ENCODE results near the gene TCF3. TPM values are rescaled to one million over a fixed set of nuclear protein-coding genes. Genes with fewer than 3 reads are reported as not detected.

Gene TCF3
- total and polyA plus RNA-seq, 2 donors (not counting 3 experiments of a cell fraction or from before 2014, with no cell fraction given), result 147 to 193 TPM

DNA sequence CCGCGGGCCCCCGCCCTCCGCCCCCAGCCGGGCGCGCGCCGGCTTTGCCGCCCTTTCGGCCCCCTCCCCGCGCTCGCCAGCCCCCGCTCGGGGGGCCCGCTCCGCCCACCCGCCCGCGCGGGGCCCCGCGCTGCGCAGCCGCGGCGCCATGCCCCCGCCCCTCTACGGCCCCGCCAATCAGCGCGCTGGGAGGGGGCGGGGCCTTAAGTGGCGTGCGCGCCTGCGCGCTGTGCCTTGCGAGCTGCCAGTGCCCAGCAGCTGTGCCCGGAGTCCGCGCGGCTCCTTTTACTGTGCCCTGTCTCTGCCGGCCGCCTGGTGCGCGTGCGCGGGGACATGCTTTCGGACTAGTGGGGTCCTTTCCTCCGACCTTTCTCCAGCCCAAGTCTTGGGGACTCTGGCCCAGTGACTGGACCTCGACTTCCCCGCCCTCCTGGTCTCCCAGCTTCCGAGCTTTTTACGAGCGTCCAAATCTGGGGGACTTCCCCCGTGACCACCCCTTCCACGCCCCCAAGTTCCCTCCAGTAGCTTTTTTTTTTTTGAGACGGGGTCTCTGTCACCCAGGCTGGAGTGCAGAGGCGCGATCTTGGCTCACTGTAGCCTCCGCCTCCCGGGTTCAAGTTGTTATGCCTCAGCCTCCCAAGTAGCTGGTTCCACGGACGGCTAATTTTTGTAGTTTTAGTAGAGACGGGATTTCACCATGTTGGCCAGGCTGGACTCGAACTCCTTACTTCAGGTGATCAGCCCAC lies 59.5 kb downstream of the TCF3 start, which contains the start of gene MBD3:
TSS of gene MBD3 (minus strand) at position 111 of the 746 bp plus-strand sequence. CDS start 234 bp downstream, outside the sequence.
- H3K9me1 ChIP-seq (replicated peaks; ENCODE audit: control insufficient read depth, extremely low read depth, insufficient read depth, low read length), result no peaks in the 10 kb centered on the region
- DNase-seq (ENCODE audit: low read depth, low spot score), result peak; percentile 89
- H3K4me2 ChIP-seq (ENCODE audit: insufficient read depth, low read length), result peak within 1 kb of the TSS; percentile 95
- BruUV-seq (replicated peaks), result TSS peak; percentile 14
- dilution Hi-C loops (cut with MboI; ENCODE audit: extremely low pct_ligation_motif_present, low sequenced_read_pairs), result no loop called here
- H3K9me3 ChIP-seq (replicated peaks; ENCODE audit: control insufficient read depth, insufficient read depth, low read length), result no peaks in the 10 kb centered on the region
- intact Hi-C loops (cut with micrococcal nuclease), result loop anchor here (1.0 to 10.0 kb wide), 3 partner anchors 12 to 188 kb away; partner anchors contain the start of genes DAZAP1, GAMT and UQCR11
- H3K27me3 ChIP-seq (ENCODE audit: control insufficient read depth in 2 of 2, insufficient read depth in 2 of 2, low read length in 2 of 2), result no peaks in the 10 kb centered on the region
- H3K4me3 ChIP-seq (replicated peaks in 1 of 3; ENCODE audit: insufficient read depth in 1 of 3, low read depth in 1 of 3, low read length in 3 of 3), result peak within 1 kb of the TSS; percentile 89 to 99 (median 99)
- H3K27ac ChIP-seq (ENCODE audit: insufficient read depth, low read depth, low read length), result peak within 1 kb of the TSS; percentile 88
- peak; percentile 93 for FAIRE-seq
- ChIA-PET POLR2A (interaction anchor here (0.8 kb wide), 1 partner anchor 26 kb away, joined by 6 read pairs; no protein-coding TSS in a partner anchor), CTCF (interaction anchor here (0.9 to 1.6 kb wide), 3 partner anchors 12 to 51 kb away, joined by 3 to 7 read pairs (median 4); partner anchors contain the start of gene UQCR11)
- peaks cover 40% of the 10 kb centered on the region for H3K79me2 ChIP-seq (ENCODE audit: control insufficient read depth, insufficient read depth, low read length)
- peak within 1 kb of the TSS; percentile 96 for H2AFZ ChIP-seq (ENCODE audit: low read depth, low read length)
- H3K9ac ChIP-seq (replicated peaks; ENCODE audit: extremely low read depth, insufficient read depth, low read length), result peak within 1 kb of the TSS; percentile 100
- no peak for TF ChIP-seq EZH2 (IDR thresholded peaks at IDR 0.05; ENCODE audit: borderline replicate concordance, low read depth, low read length, severe bottlenecking)
- TF ChIP-seq, protein P1, sequence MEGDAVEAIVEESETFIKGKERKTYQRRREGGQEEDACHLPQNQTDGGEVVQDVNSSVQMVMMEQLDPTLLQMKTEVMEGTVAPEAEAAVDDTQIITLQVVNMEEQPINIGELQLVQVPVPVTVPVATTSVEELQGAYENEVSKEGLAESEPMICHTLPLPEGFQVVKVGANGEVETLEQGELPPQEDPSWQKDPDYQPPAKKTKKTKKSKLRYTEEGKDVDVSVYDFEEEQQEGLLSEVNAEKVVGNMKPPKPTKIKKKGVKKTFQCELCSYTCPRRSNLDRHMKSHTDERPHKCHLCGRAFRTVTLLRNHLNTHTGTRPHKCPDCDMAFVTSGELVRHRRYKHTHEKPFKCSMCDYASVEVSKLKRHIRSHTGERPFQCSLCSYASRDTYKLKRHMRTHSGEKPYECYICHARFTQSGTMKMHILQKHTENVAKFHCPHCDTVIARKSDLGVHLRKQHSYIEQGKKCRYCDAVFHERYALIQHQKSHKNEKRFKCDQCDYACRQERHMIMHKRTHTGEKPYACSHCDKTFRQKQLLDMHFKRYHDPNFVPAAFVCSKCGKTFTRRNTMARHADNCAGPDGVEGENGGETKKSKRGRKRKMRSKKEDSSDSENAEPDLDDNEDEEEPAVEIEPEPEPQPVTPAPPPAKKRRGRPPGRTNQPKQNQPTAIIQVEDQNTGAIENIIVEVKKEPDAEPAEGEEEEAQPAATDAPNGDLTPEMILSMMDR (IDR thresholded peaks at IDR 0.05; ENCODE audit: extremely low read depth in 1 of 2, insufficient read depth in 1 of 2, low read depth in 1 of 2, low read length in 2 of 2), result no peak
- TF ChIP-seq, protein P2, sequence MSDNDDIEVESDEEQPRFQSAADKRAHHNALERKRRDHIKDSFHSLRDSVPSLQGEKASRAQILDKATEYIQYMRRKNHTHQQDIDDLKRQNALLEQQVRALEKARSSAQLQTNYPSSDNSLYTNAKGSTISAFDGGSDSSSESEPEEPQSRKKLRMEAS (IDR thresholded peaks at IDR 0.05; ENCODE audit: insufficient read depth, insufficient read length), result no peak
- TF ChIP-seq JUN (IDR thresholded peaks at IDR 0.05; ENCODE audit: borderline replicate concordance, insufficient read depth, insufficient read length, low read depth), result no peak
- no peak for TF ChIP-seq FOS (IDR thresholded peaks at IDR 0.05; ENCODE audit: borderline replicate concordance, insufficient read depth, low read length)
- no peak for TF ChIP-seq MYC (IDR thresholded peaks at IDR 0.05; ENCODE audit: low read depth, low read length)
- no peak for TF ChIP-seq GATA2 (IDR thresholded peaks at IDR 0.05; ENCODE audit: insufficient read depth, insufficient read length, low read depth, low read length)
- peak; percentile 76 for TF ChIP-seq POLR2AphosphoS5 (IDR thresholded peaks at IDR 0.05; ENCODE audit: insufficient read depth, low read depth, low read length)
- peak; percentile 75 for TF ChIP-seq POLR2A (IDR thresholded peaks at IDR 0.05; ENCODE audit: low read depth, low read length)
- no peaks in the 10 kb centered on the region for H4K20me1 ChIP-seq (replicated peaks; ENCODE audit: control insufficient read depth, extremely low read depth, insufficient read depth, low read length)
- H3K4me1 ChIP-seq (ENCODE audit: control insufficient read depth, extremely low read depth, insufficient read depth, low read length), result peaks cover 15% of the 10 kb centered on the region
- H3K36me3 ChIP-seq (ENCODE audit: control insufficient read depth in 2 of 2, extremely low read depth in 1 of 2, insufficient read depth in 2 of 2, low read length in 2 of 2), result peaks cover 10 to 13% of the 10 kb centered on the region in 2 experiments
